A549 (cell line): ENCODE data around the gene BSPRY. TPM values are rescaled to one million over a fixed set of nuclear protein-coding genes. Genes with fewer than 3 reads are reported as not detected.

Experiments used
- ATAC-seq, 2 experiments: fragments of 200-7000 bp in 1 of 2; fragments of >200 bp in 1 of 2; cut with Nextera tagmentation in 1 of 2; cut with Tn5 transposase in 1 of 2; 3 replicates each; pipeline versions ENCODE4 v1.8.0 to v1.9.1; 2018 to 2020; ENCODE audit warnings: mild to moderate bottlenecking in 1 of 2, moderate library complexity in 1 of 2
- CTCF ChIA-PET: fragments of 300-600 bp; sonication (Branson Sonifier 250); formaldehyde crosslinking; extraction: SDS; loops from one replicate; lab custom pipeline; 2021; ENCODE audit warnings: antibody characterized with exemption, inconsistent platforms; lab: Yijun Ruan, JAX
- POLR2A ChIA-PET: fragments of 350-600 bp; formaldehyde crosslinking; extraction: SDS; loops from one replicate; lab custom pipeline; 2021; ENCODE audit warnings: antibody characterized with exemption, inconsistent platforms; lab: Yijun Ruan, JAX
- DNase-seq, 2 experiments: peaks; one replicate each; pipeline versions ENCODE4 v3.0.0 to v3.0.0-alpha.2; 2011 to 2016; ENCODE audit warnings: low read depth in 1 of 2, low spot score in 1 of 2
- FAIRE-seq: peaks from 2 replicates; lab custom pipeline; 2011; peaks lifted over from hg19 to GRCh38; lab: Jason Lieb, UNC
- H3K27ac ChIP-seq, 2 experiments: fragments of >200 bp; sonication (Bioruptor Twin); formaldehyde crosslinking; 3 replicates each; pipeline ENCODE4 v1.5.1; 2016 to 2017
- H3K4me1 ChIP-seq: fragments of >200 bp; sonication (Bioruptor Twin); formaldehyde crosslinking; 3 replicates; pipeline ENCODE4 v1.6.1; 2016
- H3K4me2 ChIP-seq: fragments of >200 bp; sonication (Bioruptor Twin); formaldehyde crosslinking; 3 replicates; pipeline ENCODE4 v1.6.1; 2016
- H3K4me3 ChIP-seq: fragments of >200 bp; sonication (Bioruptor Twin); formaldehyde crosslinking; 3 replicates; pipeline ENCODE4 v1.5.1; 2016
- H3K9me3 ChIP-seq: fragments of >200 bp; sonication (Bioruptor Twin); formaldehyde crosslinking; 3 replicates; pipeline ENCODE4 v1.6.1; 2016
- ATOH8 ChIP-seq: fragments of 250-450 bp; sonication (Bioruptor Pico); IDR thresholded peaks from 2 replicates; pipeline ENCODE4 v1.5.0; 2020; ENCODE audit warnings: low read depth, mild to moderate bottlenecking, moderate library complexity
- BHLHE40 ChIP-seq: IDR thresholded peaks from 2 replicates; pipeline ENCODE4 v1.6.1; 2012; ENCODE audit warnings: low read depth, low read length, inconsistent platforms
- EHF ChIP-seq: fragments of 250-450 bp; sonication (Bioruptor Pico); IDR thresholded peaks from 2 replicates; pipeline ENCODE4 v1.5.0; 2020; ENCODE audit warnings: mild to moderate bottlenecking
- EP300 ChIP-seq, 2 experiments: fragments of >200 bp; sonication (Bioruptor Twin); formaldehyde crosslinking; IDR thresholded peaks; 2 replicates in 1 of 2; 3 replicates in 1 of 2; pipeline ENCODE4 v1.6.1; 2016 to 2017
- ESRRA ChIP-seq: fragments of 150-350 bp; IDR thresholded peaks from 2 replicates; pipeline ENCODE4 v1.6.1; 2014; ENCODE audit warnings: mild to moderate bottlenecking, low read length, borderline replicate concordance
- HDAC2 ChIP-seq: fragments of 200-600 bp; sonication (generic); IDR thresholded peaks from 2 replicates; pipeline ENCODE4 v1.6.1; 2016
- HEYL ChIP-seq: fragments of 250-450 bp; sonication (Bioruptor Pico); IDR thresholded peaks from 2 replicates; pipeline ENCODE4 v1.8.0; 2021; ENCODE audit warnings: mild to moderate bottlenecking, moderate library complexity
- HOXB13 ChIP-seq: fragments of 250-450 bp; sonication (Bioruptor Pico); IDR thresholded peaks from 2 replicates; pipeline ENCODE4 v1.5.0; 2020; ENCODE audit warnings: low read depth, mild to moderate bottlenecking, moderate library complexity
- JUN ChIP-seq, 2 experiments: fragments of >200 bp; sonication (Bioruptor Twin); formaldehyde crosslinking; IDR thresholded peaks; 2 replicates in 1 of 2; 3 replicates in 1 of 2; pipeline ENCODE4 v1.6.1; 2016 to 2017
- JUNB ChIP-seq: fragments of >200 bp; sonication (Bioruptor Twin); formaldehyde crosslinking; IDR thresholded peaks from 2 replicates; pipeline ENCODE4 v1.6.1; 2016
- MAFK ChIP-seq: fragments of 450-650 bp; IDR thresholded peaks from 2 replicates; pipeline ENCODE4 v1.6.1; 2014; ENCODE audit not compliant: partially characterized antibody
- MYC ChIP-seq: IDR thresholded peaks from 2 replicates; pipeline ENCODE4 v1.6.1; 2012; ENCODE audit warnings: mild to moderate bottlenecking, inconsistent platforms, low read length, improper control_type of control experiment, borderline replicate concordance
- NFE2L2 ChIP-seq: fragments of 150-350 bp; conservative IDR thresholded peaks from 2 replicates; pipeline ENCODE4 v1.6.1; 2014; ENCODE audit warnings: low read length
- NPAS2 ChIP-seq: fragments of 250-450 bp; sonication (Bioruptor Pico); IDR thresholded peaks from 2 replicates; pipeline ENCODE4 v1.8.0; 2022; ENCODE audit warnings: mild to moderate bottlenecking, moderate library complexity, borderline replicate concordance
- NR3C1 ChIP-seq: fragments of >200 bp; sonication (Bioruptor Twin); formaldehyde crosslinking; IDR thresholded peaks from 3 replicates; pipeline ENCODE4 v1.6.1; 2017
- RAD21 ChIP-seq, 2 experiments: fragments of >200 bp in 1 of 2; sonication (Bioruptor Twin) in 1 of 2; formaldehyde crosslinking in 1 of 2; IDR thresholded peaks in 1 of 2; conservative IDR thresholded peaks in 1 of 2; 2 replicates in 1 of 2; 3 replicates in 1 of 2; pipeline ENCODE4 v1.6.1; 2012 to 2018; ENCODE audit warnings: inconsistent platforms in 1 of 2
- RARB ChIP-seq: fragments of 250-450 bp; sonication (Bioruptor Pico); IDR thresholded peaks from 2 replicates; pipeline ENCODE4 v1.8.0; 2021; ENCODE audit warnings: mild to moderate bottlenecking, moderate library complexity
- RCOR1 ChIP-seq: fragments of 150-350 bp; IDR thresholded peaks from 2 replicates; pipeline ENCODE4 v1.6.1; 2014; ENCODE audit warnings: antibody characterized with exemption, low read length, low read depth
- REST ChIP-seq: fragments of 200-600 bp; sonication (generic); IDR thresholded peaks from 2 replicates; pipeline ENCODE4 v1.6.1; 2016; ENCODE audit warnings: antibody characterized with exemption, mild to moderate bottlenecking, moderate library complexity
- ZC3H11A ChIP-seq: fragments of 450-650 bp; IDR thresholded peaks from 2 replicates; pipeline ENCODE4 v1.6.1; 2014; ENCODE audit warnings: antibody characterized with exemption, mild to moderate bottlenecking
- ZFP36 ChIP-seq: fragments of 450-650 bp; IDR thresholded peaks from 2 replicates; pipeline ENCODE4 v1.6.1; 2014; ENCODE audit warnings: borderline replicate concordance; ENCODE audit not compliant: partially characterized antibody
- ZSCAN20 ChIP-seq: fragments of 250-450 bp; sonication (Bioruptor Pico); IDR thresholded peaks from 2 replicates; pipeline ENCODE4 v1.8.0; 2022; ENCODE audit warnings: mild to moderate bottlenecking, moderate library complexity
- WGBS: methylation state at CpG from one replicate; pipeline ENCODE4 v1.1.6; 2017; ENCODE audit errors: missing lambda C conversion rate; 5-methylcytosine and 5-hydroxymethylcytosine counted together
- polyA plus RNA-seq, 4 experiments: library from polyadenylated mRNA; depleted of rRNA in 3 of 4; stranded (reverse); fragments of >200 nt; fragmentation: RNase III in 1 of 4; extraction: RNeasy Plus Mini Kit Qiagen cat#74134 plus additional on column Dnase treatment in 1 of 4; gene quantifications; 2 replicates in 3 of 4; 3 replicates in 1 of 4; pipeline ENCODE4 v1.2.3, GENCODE V29; 2011 to 2017
- TF ChIP-seq, protein P1 (sequence below): IDR thresholded peaks from 2 replicates; pipeline ENCODE4 v1.6.1; 2012
- TF ChIP-seq, protein P2 (sequence below): fragments of >200 bp; sonication (Bioruptor Twin); formaldehyde crosslinking; IDR thresholded peaks from 3 replicates; pipeline ENCODE4 v1.5.1; 2016
- TF ChIP-seq, protein P3 (sequence below): fragments of 250-450 bp; sonication (Bioruptor Pico); IDR thresholded peaks from 2 replicates; pipeline ENCODE4 v1.5.0; 2021; ENCODE audit warnings: mild to moderate bottlenecking, moderate library complexity, borderline replicate concordance
- TF ChIP-seq, protein P4 (sequence below): fragments of 150-350 bp; IDR thresholded peaks from 2 replicates; pipeline ENCODE4 v1.6.1; 2014; ENCODE audit warnings: low read depth, mild to moderate bottlenecking, low read length
- TF ChIP-seq, protein P5 (sequence below): fragments of >200 bp; sonication (Bioruptor Twin); formaldehyde crosslinking; IDR thresholded peaks from 3 replicates; pipeline ENCODE4 v1.6.1; 2016

BSPRY gene
- polyA plus RNA-seq, 2 of the 4 experiments (the other 2 are of a cell fraction) = 0.05 to 0.06 TPM

DNA sequence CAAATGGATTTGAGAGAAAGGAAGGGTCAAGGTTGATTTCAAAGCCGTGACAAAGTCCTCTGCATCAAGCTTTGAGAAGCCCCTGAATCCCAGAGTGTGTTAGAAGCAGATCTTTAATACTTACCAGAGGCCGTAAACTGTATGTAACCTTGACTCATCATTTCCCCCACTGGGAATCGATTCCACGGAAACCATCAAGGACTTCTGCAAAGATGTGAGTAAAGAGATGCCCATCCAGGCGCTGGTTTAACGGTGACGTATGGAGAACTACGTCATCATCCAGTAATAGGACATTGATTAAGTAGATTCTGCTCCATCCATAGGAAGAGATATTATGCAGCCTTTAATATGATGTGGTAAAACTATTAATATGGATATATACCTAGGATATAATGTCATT is 47.8 kb upstream of the BSPRY start:
- ATAC-seq (no peak), FAIRE-seq (no peak), DNase-seq (no peak)
- Histone ChIP-seq H3K4me2 (no peak overlapping the region), H3K9me3 (no peaks in the 10 kb centered on the region), H3K4me3 (no peak overlapping the region), H3K4me1 (no peaks in the 10 kb centered on the region), H3K27ac (no peak overlapping the region)
- TF ChIP-seq ZSCAN20 (CRISPR knock-in tag) (no peak), BHLHE40 (no peak), ZFP36 (no peak), NFE2L2 (no peak), HEYL (CRISPR knock-in tag) (no peak), ATOH8 (CRISPR knock-in tag) (no peak), ZC3H11A (no peak), MYC (no peak), EHF (no peak)
- TF ChIP-seq, protein P1, sequence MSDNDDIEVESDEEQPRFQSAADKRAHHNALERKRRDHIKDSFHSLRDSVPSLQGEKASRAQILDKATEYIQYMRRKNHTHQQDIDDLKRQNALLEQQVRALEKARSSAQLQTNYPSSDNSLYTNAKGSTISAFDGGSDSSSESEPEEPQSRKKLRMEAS = no peak
- TF ChIP-seq, protein P2, sequence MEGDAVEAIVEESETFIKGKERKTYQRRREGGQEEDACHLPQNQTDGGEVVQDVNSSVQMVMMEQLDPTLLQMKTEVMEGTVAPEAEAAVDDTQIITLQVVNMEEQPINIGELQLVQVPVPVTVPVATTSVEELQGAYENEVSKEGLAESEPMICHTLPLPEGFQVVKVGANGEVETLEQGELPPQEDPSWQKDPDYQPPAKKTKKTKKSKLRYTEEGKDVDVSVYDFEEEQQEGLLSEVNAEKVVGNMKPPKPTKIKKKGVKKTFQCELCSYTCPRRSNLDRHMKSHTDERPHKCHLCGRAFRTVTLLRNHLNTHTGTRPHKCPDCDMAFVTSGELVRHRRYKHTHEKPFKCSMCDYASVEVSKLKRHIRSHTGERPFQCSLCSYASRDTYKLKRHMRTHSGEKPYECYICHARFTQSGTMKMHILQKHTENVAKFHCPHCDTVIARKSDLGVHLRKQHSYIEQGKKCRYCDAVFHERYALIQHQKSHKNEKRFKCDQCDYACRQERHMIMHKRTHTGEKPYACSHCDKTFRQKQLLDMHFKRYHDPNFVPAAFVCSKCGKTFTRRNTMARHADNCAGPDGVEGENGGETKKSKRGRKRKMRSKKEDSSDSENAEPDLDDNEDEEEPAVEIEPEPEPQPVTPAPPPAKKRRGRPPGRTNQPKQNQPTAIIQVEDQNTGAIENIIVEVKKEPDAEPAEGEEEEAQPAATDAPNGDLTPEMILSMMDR = no peak
- TF ChIP-seq, protein P3, sequence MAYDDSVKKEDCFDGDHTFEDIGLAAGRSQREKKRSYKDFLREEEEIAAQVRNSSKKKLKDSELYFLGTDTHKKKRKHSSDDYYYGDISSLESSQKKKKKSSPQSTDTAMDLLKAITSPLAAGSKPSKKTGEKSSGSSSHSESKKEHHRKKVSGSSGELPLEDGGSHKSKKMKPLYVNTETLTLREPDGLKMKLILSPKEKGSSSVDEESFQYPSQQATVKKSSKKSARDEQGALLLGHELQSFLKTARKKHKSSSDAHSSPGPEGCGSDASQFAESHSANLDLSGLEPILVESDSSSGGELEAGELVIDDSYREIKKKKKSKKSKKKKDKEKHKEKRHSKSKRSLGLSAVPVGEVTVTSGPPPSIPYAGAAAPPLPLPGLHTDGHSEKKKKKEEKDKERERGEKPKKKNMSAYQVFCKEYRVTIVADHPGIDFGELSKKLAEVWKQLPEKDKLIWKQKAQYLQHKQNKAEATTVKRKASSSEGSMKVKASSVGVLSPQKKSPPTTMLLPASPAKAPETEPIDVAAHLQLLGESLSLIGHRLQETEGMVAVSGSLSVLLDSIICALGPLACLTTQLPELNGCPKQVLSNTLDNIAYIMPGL (CRISPR knock-in tag) = no peak
- TF ChIP-seq, protein P4, sequence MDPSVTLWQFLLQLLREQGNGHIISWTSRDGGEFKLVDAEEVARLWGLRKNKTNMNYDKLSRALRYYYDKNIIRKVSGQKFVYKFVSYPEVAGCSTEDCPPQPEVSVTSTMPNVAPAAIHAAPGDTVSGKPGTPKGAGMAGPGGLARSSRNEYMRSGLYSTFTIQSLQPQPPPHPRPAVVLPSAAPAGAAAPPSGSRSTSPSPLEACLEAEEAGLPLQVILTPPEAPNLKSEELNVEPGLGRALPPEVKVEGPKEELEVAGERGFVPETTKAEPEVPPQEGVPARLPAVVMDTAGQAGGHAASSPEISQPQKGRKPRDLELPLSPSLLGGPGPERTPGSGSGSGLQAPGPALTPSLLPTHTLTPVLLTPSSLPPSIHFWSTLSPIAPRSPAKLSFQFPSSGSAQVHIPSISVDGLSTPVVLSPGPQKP = no peak
- CTCF ChIA-PET = no interaction called here
- POLR2A ChIA-PET = no interaction called here
- 75% methylated on average over 8 of the region's 8 CpGs for WGBS

GRCh38 chr9:113302792-113303418 is 46.4 kb upstream of the BSPRY start, which contains the start of gene RNF183:
RNF183 (minus strand) TSS chr9:113303376; CDS start chr9:113298184, 5,192 bp downstream.
- Histone ChIP-seq H3K4me3 (no peak within 1 kb of the TSS), H3K9me3 (no peaks in the 10 kb centered on the region), H3K27ac (no peak within 1 kb of the TSS), H3K4me2 (no peak within 1 kb of the TSS), H3K4me1 (no peaks in the 10 kb centered on the region)
- ChIA-PET POLR2A (no interaction called here), CTCF (interaction anchor here (0.8 kb wide), 1 partner anchor 143 kb away, joined by 4 read pairs; no protein-coding TSS in a partner anchor)
- no peak for FAIRE-seq
- DNase-seq = no peak
- 82% methylated on average over 25 of the region's 25 CpGs for WGBS
- ATAC-seq = no peak
- TF ChIP-seq REST (no peak), ZC3H11A (no peak), NPAS2 (no peak), RAD21 (conservative IDR thresholded peaks at IDR 0.05 in 1 of 2, IDR thresholded peaks at IDR 0.05 in 1 of 2) (no peak), MAFK (no peak), RCOR1 (no peak), NFE2L2 (no peak), ESRRA (no peak), EP300 (IDR thresholded peaks at IDR 0.05) (no peak), NR3C1 (no peak), HOXB13 (CRISPR knock-in tag) (no peak), JUN (IDR thresholded peaks at IDR 0.05) (no peak), HDAC2 (no peak), JUNB (no peak), RARB (CRISPR knock-in tag) (no peak)
- TF ChIP-seq, protein P5, sequence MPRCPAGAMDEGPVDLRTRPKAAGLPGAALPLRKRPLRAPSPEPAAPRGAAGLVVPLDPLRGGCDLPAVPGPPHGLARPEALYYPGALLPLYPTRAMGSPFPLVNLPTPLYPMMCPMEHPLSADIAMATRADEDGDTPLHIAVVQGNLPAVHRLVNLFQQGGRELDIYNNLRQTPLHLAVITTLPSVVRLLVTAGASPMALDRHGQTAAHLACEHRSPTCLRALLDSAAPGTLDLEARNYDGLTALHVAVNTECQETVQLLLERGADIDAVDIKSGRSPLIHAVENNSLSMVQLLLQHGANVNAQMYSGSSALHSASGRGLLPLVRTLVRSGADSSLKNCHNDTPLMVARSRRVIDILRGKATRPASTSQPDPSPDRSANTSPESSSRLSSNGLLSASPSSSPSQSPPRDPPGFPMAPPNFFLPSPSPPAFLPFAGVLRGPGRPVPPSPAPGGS = no peak
